Neuronal stem cell (in vitro differentiated cells): Measurements from ENCODE around the gene MAP7D2.

Experiments
- DNase-seq: peaks from one replicate; pipeline ENCODE4 v3.0.0-alpha.2; 2013; ENCODE audit warnings: low spot score
- H2AFZ ChIP-seq: one replicate; pipeline ENCODE4 v1.6.1; 2013; ENCODE audit warnings: mild to moderate bottlenecking, low read length, inconsistent platforms
- H2AK5ac ChIP-seq: 2 replicates; pipeline ENCODE4 v1.6.1; 2013; ENCODE audit warnings: low read depth, mild to moderate bottlenecking, inconsistent platforms, low read length, moderate library complexity, mixed read lengths
- H2BK120ac ChIP-seq: 2 replicates; pipeline ENCODE4 v1.6.1; 2013; ENCODE audit warnings: low read depth, mild to moderate bottlenecking, inconsistent platforms, low read length, moderate library complexity, mixed read lengths
- H2BK12ac ChIP-seq: one replicate; pipeline ENCODE4 v1.6.1; 2013; ENCODE audit warnings: low read length, inconsistent platforms
- H2BK15ac ChIP-seq: 2 replicates; pipeline ENCODE4 v1.6.1; 2013; ENCODE audit warnings: mild to moderate bottlenecking, low read length, inconsistent platforms, mixed read lengths
- H2BK5ac ChIP-seq: one replicate; pipeline ENCODE4 v1.6.1; 2013; ENCODE audit warnings: inconsistent platforms, mild to moderate bottlenecking, low read length, moderate library complexity
- H3K14ac ChIP-seq: one replicate; pipeline ENCODE4 v1.6.1; 2013; ENCODE audit warnings: low read length, inconsistent platforms
- H3K18ac ChIP-seq: 2 replicates; pipeline ENCODE4 v1.6.1; 2013; ENCODE audit warnings: low read length, inconsistent platforms
- H3K23ac ChIP-seq: 2 replicates; pipeline ENCODE4 v1.6.1; 2013; ENCODE audit warnings: low read depth, mild to moderate bottlenecking, mixed read lengths, low read length, inconsistent platforms; ENCODE audit not compliant: poor library complexity
- H3K27ac ChIP-seq: replicated peaks from 3 replicates; pipeline ENCODE4 v1.5.1; 2013; ENCODE audit warnings: low read length, inconsistent platforms
- H3K27me3 ChIP-seq, 3 experiments: 2 replicates each; pipeline ENCODE4 v1.6.1; 2013; ENCODE audit warnings: low read length in 3 of 3, mild to moderate bottlenecking in 2 of 3, inconsistent platforms in 1 of 3, low read depth in 1 of 3, mixed read lengths in 1 of 3, moderate library complexity in 1 of 3; ENCODE audit not compliant: control insufficient read depth in 3 of 3, insufficient read depth in 3 of 3
- H3K36me3 ChIP-seq, 2 donors: replicated peaks in 1 of 2; 2 replicates each; pipeline ENCODE4 v1.6.1; 2013; ENCODE audit warnings: low read length in 2 of 2; ENCODE audit not compliant: control insufficient read depth in 2 of 2, insufficient read depth in 2 of 2
- H3K4ac ChIP-seq: 2 replicates; pipeline ENCODE4 v1.6.1; 2013; ENCODE audit warnings: inconsistent platforms, mild to moderate bottlenecking, low read length, moderate library complexity
- H3K4me1 ChIP-seq, 2 donors: 1 replicate in 1 of 2; 2 replicates in 1 of 2; pipeline ENCODE4 v1.6.1; 2013; ENCODE audit warnings: low read length in 2 of 2, low read depth in 1 of 2; ENCODE audit not compliant: control insufficient read depth in 2 of 2, insufficient read depth in 1 of 2
- H3K4me2 ChIP-seq: one replicate; pipeline ENCODE4 v1.6.1; 2013; ENCODE audit warnings: mild to moderate bottlenecking, low read length, inconsistent platforms; ENCODE audit not compliant: insufficient read depth, poor library complexity, severe bottlenecking
- H3K4me3 ChIP-seq, 2 donors: 2 replicates each; pipeline ENCODE4 v1.5.1; 2013; ENCODE audit warnings: low read length in 2 of 2, mild to moderate bottlenecking in 2 of 2, inconsistent platforms in 1 of 2, moderate library complexity in 1 of 2
- H3K79me1 ChIP-seq: one replicate; pipeline ENCODE4 v1.6.1; 2013; ENCODE audit warnings: low read depth, mild to moderate bottlenecking, inconsistent platforms, low read length, moderate library complexity
- H3K9ac ChIP-seq: one replicate; pipeline ENCODE4 v1.6.1; 2013; ENCODE audit warnings: mild to moderate bottlenecking, low read depth, low read length, inconsistent platforms; ENCODE audit not compliant: poor library complexity
- H3K9me3 ChIP-seq, 2 donors: replicated peaks in 1 of 2; 2 replicates each; pipeline versions ENCODE3 to v1.6.1; 2013; ENCODE audit warnings: low read length in 2 of 2, mild to moderate bottlenecking in 2 of 2, inconsistent platforms in 1 of 2, low read depth in 1 of 2, mixed read lengths in 1 of 2, moderate library complexity in 1 of 2; ENCODE audit not compliant: control insufficient read depth in 2 of 2, insufficient read depth in 1 of 2
- H4K8ac ChIP-seq: one replicate; pipeline ENCODE4 v1.6.1; 2013; ENCODE audit warnings: low read depth, mild to moderate bottlenecking, inconsistent platforms, low read length, moderate library complexity
- H4K91ac ChIP-seq: one replicate; pipeline ENCODE4 v1.6.1; 2013; ENCODE audit warnings: low read length, low read depth, mild to moderate bottlenecking, inconsistent platforms; ENCODE audit not compliant: poor library complexity
- WGBS, 2 donors: extraction: QIAGEN DNeasy Blood & Tissue Kit; methylation state at CpG; one replicate each; pipeline ENCODE4 v1.1.7; 2013; ENCODE audit warnings: missing lambda C conversion rate in 2 of 2, mixed read lengths in 1 of 2; ENCODE audit not compliant: insufficient read length in 2 of 2, insufficient replicate concordance in 1 of 2; ENCODE audit errors: extremely low coverage in 2 of 2; 5-methylcytosine and 5-hydroxymethylcytosine counted together

MAP7D2 gene

GRCh38 chrX:20101934-20102581 lies 14.6 kb downstream of the MAP7D2 start:
- no peak overlapping the region for H3K18ac ChIP-seq
- no peak overlapping the region for H2BK120ac ChIP-seq
- no peak overlapping the region for H4K8ac ChIP-seq
- no peak overlapping the region for H3K4me3 ChIP-seq
- no peak overlapping the region for H3K14ac ChIP-seq
- no peak overlapping the region for H4K91ac ChIP-seq
- no CpG with 5 or more reads among the region's 2 CpGs for WGBS, 2 donors
- H3K23ac ChIP-seq: no peak overlapping the region
- no peak overlapping the region for H3K4me2 ChIP-seq
- peaks cover 0 to 6% (median 0%) of the 10 kb centered on the region in 3 experiments for H3K27me3 ChIP-seq
- H3K4ac ChIP-seq: no peak overlapping the region
- H2AK5ac ChIP-seq: no peak overlapping the region
- no peak overlapping the region for H3K9ac ChIP-seq
- H2BK15ac ChIP-seq: no peak overlapping the region
- H3K36me3 ChIP-seq: no peaks in the 10 kb centered on the region
- no peak for DNase-seq
- no peaks in the 10 kb centered on the region for H3K79me1 ChIP-seq
- H2BK5ac ChIP-seq: no peak overlapping the region
- no peak overlapping the region for H2BK12ac ChIP-seq
- H3K4me1 ChIP-seq: no peaks in the 10 kb centered on the region
- no peak overlapping the region for H2AFZ ChIP-seq
- no peaks in the 10 kb centered on the region for H3K9me3 ChIP-seq
- no peak overlapping the region for H3K27ac ChIP-seq

GRCh38 chrX:20091499-20091898 lies 25.2 kb downstream of the MAP7D2 start:
- Histone ChIP-seq H3K18ac (no peak overlapping the region), H3K4me3 (no peak overlapping the region), H2BK5ac (no peak overlapping the region), H3K27me3 (peaks cover 0 to 8% (median 0%) of the 10 kb centered on the region in 3 experiments), H2BK12ac (no peak overlapping the region), H3K79me1 (no peaks in the 10 kb centered on the region), H4K91ac (no peak overlapping the region), H3K4me1 (no peaks in the 10 kb centered on the region), H2AK5ac (no peak overlapping the region), H3K14ac (no peak overlapping the region), H2AFZ (no peak overlapping the region), H3K4ac (no peak overlapping the region), H2BK120ac (no peak overlapping the region), H3K4me2 (no peak overlapping the region), H3K9ac (no peak overlapping the region), H2BK15ac (no peak overlapping the region), H4K8ac (no peak overlapping the region), H3K9me3 (no peaks in the 10 kb centered on the region), H3K23ac (no peak overlapping the region), H3K27ac (no peak overlapping the region), H3K36me3 (no peaks in the 10 kb centered on the region)
- no peak for DNase-seq
- no CpG with 5 or more reads among the region's 3 CpGs for WGBS, 2 donors

- Histone ChIP-seq H3K79me1 (no peaks in the 10 kb centered on the region), H3K36me3 (no peaks in the 10 kb centered on the region), H3K9me3 (no peaks in the 10 kb centered on the region), H3K23ac (no peak overlapping the region), H4K8ac (no peak overlapping the region), H2BK15ac (no peak overlapping the region), H3K14ac (no peak overlapping the region), H2BK120ac (no peak overlapping the region), H3K4me2 (no peak overlapping the region), H3K4me3 (no peak overlapping the region), H3K18ac (no peak overlapping the region), H4K91ac (no peak overlapping the region), H3K27me3 (peaks cover 0 to 8% (median 0%) of the 10 kb centered on the region in 3 experiments), H3K27ac (no peak overlapping the region), H2AK5ac (no peak overlapping the region), H3K4me1 (no peaks in the 10 kb centered on the region), H2BK5ac (no peak overlapping the region), H2BK12ac (no peak overlapping the region), H3K4ac (no peak overlapping the region), H2AFZ (no peak overlapping the region), H3K9ac (no peak overlapping the region)
- no peak for DNase-seq
- WGBS, 2 donors: no CpG with 5 or more reads among the region's 6 CpGs
Observed at GRCh38 chrX:20089845-20090244, 26.9 kb downstream of the MAP7D2 start.

- no peak overlapping the region for H3K9ac ChIP-seq
- H2AK5ac ChIP-seq: no peak overlapping the region
- H3K23ac ChIP-seq: no peak overlapping the region
- H3K18ac ChIP-seq: no peak overlapping the region
- no peaks in the 10 kb centered on the region for H3K9me3 ChIP-seq
- H3K79me1 ChIP-seq: no peaks in the 10 kb centered on the region
- H3K36me3 ChIP-seq: no peaks in the 10 kb centered on the region
- H4K91ac ChIP-seq: no peak overlapping the region
- no peak overlapping the region for H3K4me3 ChIP-seq
- no peak overlapping the region for H2BK120ac ChIP-seq
- H2BK15ac ChIP-seq: no peak overlapping the region
- no peak overlapping the region for H3K27ac ChIP-seq
- H3K4me2 ChIP-seq: no peak overlapping the region
- H2BK12ac ChIP-seq: no peak overlapping the region
- H2AFZ ChIP-seq: no peak overlapping the region
- no peak overlapping the region for H3K14ac ChIP-seq
- no peaks in the 10 kb centered on the region for H3K4me1 ChIP-seq
- H2BK5ac ChIP-seq: no peak overlapping the region
- no CpG with 5 or more reads among the region's 1 CpG for WGBS, 2 donors
- no peak overlapping the region for H3K4ac ChIP-seq
- H3K27me3 ChIP-seq: peaks cover 0 to 15% (median 0%) of the 10 kb centered on the region in 3 experiments
- H4K8ac ChIP-seq: no peak overlapping the region
- DNase-seq: no peak
Observed at GRCh38 chrX:20080277-20080676, 36.4 kb downstream of the MAP7D2 start.
